Nucleus accumbens (tissue), 56 donors: ENCODE measurements around the gene HOXA13.

Experiments used
- DNase-seq, 56 donors: peaks; one replicate each; lab custom pipeline; 2025; lab: John Stamatoyannopoulos, UW

Gene HOXA13

DNA sequence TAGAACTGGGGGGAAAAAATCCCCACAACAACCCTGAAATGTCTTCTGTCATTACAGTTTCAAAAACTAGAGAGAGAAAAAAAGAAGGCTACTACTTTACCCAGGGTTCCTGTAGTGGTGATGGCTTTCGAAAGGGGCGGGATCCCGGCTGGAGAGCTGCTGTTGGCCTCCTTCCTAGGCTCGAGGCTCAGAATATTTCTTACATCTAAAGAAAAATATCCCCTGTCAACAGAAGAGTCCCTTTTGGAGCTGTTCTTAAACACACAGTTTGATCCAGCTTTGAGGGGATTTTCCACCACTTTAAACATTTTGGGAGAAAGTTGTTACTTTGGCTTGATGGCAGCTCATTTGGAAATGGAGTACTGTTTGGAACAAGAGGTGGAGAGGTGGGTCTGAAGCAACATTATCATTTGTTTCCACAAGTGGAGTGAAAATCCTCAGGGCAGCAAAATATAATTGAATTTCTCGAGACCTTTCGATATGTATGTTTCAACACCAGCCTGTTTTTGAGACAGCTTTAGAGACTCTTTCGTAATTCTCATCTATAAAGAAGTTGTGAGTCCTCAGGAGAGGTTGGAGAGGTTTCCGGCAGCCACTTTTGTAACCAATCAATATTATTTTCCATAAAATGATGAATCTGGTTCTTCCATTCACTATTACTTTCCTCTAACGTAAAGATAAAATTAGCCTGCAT is 5.1 kb downstream of the HOXA13 start:
- no peak for DNase-seq

GRCh38 chr7:27194002-27194352 is 5.9 kb downstream of the HOXA13 start:
- no peak for DNase-seq

DNA sequence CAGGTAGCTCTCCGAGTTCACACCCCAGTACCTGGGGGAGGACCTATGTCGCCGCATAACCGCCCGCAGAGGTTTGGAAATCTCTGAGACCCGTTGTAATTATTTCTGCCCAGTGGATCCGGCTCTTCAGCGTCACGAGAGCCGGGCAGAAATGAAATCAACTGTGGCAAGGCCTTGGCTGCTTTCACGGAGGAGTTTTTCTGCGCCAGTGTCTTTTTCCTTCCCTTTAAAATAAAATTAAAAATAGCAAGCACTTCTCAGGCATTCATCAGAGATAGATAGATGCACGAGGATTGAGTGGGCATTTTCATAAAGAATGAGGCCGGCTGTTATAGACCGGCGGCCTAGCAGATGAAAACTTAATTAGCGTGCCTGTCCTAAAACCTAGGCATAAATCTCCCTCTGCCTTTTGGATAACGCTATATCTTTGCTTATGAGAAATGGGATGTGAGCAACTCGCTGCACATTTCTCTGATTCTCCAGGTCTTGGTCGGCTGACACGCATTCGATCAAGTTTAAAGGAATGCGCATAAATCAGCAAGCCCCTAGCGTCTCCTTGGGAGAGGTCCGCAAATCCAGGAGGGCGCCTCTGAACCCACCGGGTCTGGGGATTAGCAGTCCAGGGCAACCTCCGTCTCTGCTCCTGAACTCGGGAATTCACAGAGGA is 6.4 kb downstream of the HOXA13 start:
- DNase-seq, result no peak

GRCh38 chr7:27192546-27193334 is 7.2 kb downstream of the HOXA13 start:
- DNase-seq, result no peak

- DNase-seq, result no peak
Observed at GRCh38 chr7:27191833-27192545, 7.9 kb downstream of the HOXA13 start.

DNA sequence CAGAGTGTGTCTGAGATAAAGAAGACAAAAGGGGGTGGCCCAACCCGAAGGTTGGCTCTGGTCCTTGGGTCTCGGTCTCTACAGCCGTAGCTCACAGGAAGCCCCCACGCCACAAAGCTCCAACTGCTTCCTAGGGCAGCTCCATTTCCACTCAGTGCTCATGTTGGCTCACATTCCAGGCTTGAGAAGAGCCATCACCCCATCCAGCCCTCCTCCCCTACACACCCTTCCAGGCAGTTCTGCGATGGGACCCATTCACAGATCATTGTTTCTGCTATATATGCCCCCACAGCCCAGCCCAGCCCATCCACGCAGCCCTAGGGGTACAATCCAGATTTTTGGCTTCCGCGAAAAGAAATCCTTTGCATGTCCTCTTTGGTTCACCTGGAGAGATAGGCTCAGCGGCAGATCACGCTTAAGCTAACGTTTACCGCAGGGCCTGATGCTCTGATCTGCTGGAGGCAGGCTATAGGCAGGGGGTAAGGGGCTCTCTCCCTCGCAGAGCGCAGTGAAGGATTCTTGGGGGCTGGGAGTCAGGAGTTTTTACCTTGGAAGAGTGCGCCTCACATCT is 8.6 kb downstream of the HOXA13 start:
- DNase-seq, result no peak

DNA sequence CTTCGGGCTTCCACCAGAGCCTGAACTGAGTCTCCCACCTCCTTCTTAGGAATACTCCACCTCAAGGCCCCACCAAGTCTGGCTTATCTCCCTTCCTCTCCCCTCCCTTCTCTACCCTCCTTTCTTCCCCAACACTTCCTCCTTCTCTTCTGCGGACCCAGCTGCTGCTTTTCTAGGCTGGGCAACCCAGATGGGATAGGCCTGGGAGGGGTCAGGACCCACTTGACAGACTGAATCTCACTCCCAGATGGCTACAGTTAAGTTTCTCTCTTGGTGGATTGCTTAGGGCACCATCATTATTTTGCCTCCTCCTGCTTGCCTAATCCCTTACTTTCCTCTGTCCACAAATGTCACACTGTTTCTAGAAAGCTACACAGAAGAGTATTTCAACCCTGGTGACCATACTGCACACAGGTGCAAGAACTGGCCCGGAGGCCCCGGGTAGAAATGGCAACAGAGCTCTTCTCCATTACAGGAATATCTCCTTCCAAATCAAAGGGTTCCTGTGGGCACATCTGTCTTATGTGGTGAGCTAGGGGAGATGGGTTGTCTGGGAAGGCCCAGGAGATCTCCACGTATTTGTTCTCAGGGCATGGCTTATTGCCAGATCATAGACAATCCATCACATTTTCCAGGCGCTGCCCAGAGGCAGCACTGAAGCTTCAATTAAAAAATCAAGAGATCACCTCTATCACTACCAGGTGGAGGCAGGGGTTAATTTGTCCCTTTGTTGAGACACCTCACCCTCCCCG is 9.7 kb downstream of the HOXA13 start:
- no peak for DNase-seq

GRCh38 chr7:27189295-27189996 is 10.4 kb downstream of the HOXA13 start:
- no peak for DNase-seq

- DNase-seq, result no peak
Observed at GRCh38 chr7:27188386-27189294, 11.3 kb downstream of the HOXA13 start.

DNA sequence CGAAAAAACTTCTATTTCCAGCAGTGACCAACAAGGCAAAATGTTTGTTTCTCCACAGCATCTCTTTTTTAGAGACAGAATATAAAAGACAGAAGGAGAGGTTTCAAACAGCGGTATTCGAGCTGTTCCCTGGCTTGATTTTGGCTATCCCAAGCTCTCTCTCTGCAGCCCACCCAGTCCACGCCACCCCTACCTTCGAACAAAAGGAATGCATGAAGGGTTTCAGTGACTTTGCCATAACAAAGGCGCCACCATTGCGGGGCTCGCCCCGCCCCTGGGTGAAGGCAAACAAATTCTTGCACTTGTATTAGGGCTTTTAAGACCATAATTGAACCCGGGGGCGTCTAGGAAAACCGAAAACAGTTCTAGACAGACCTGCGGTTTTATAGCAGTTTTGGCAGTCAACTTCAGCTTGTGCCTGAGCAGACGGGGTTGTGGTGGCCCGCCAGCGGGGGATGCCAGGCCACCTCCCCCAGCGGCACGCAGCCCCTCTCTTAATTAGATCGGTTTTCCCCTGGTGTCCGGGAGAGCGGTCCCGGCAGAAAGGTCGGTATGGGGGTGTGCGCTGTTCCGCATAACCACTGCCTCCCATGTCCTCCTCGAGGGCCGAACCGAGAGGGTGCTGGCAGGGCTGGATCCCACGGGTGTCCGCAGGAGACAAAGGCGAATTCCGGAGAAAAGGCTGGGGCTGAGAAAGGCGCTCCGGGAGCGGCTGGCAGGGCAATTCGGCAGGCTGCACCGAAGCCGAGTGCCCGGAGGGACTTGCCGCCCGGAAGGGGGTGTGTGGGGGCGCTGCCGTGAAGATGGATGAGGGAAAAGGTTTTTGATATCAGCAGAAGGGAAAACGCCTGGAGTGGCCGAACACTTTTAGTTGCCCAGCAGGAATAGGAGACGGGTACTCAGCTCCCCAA is 12.2 kb downstream of the HOXA13 start:
- no peak for DNase-seq

DNA sequence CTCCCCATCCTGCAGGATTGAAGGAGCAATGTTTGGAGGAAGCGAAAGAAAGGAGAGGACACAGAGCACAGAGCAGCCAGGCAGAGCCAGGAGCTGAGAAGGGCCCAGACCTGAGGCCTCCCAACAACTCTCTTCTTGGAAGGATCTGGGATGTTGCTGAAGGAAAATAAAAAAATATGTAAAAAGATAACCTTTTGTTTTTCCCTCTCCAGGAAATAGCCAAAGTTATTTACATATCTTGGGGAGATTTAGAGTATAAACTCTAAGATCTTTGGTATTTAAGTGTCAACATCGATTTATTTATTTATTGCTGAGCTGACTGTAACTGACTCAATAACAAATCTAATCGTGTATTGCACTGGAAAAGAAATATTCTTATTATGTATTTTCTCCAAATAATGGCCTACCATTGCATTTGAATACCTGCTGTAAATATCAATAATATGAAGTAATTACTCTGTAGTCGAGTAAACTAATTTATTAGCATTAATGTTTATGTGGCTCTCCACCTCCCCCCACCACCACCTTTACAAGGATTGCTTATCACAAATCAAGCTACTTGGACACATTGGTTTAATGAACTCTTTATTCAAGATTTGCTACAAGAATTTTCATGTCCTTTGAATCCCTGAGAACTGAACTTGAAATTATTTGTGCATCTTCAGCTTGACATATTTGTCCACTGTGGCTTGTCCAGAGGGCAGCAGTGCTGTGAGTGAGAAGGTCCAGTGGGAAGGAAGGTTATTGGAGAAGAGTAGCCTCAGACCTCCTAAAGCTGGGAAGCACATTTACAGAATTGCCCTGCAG is 13.0 kb downstream of the HOXA13 start:
- DNase-seq, result no peak

- no peak for DNase-seq
Observed at GRCh38 chr7:27185854-27186667, 13.8 kb downstream of the HOXA13 start.

- DNase-seq, result no peak
Observed at GRCh38 chr7:27185013-27185853, 14.7 kb downstream of the HOXA13 start, which contains the start of gene HOXA11. HOXA11 (minus strand) TSS chr7:27185232; CDS start chr7:27185144, 88 bp downstream.

DNA sequence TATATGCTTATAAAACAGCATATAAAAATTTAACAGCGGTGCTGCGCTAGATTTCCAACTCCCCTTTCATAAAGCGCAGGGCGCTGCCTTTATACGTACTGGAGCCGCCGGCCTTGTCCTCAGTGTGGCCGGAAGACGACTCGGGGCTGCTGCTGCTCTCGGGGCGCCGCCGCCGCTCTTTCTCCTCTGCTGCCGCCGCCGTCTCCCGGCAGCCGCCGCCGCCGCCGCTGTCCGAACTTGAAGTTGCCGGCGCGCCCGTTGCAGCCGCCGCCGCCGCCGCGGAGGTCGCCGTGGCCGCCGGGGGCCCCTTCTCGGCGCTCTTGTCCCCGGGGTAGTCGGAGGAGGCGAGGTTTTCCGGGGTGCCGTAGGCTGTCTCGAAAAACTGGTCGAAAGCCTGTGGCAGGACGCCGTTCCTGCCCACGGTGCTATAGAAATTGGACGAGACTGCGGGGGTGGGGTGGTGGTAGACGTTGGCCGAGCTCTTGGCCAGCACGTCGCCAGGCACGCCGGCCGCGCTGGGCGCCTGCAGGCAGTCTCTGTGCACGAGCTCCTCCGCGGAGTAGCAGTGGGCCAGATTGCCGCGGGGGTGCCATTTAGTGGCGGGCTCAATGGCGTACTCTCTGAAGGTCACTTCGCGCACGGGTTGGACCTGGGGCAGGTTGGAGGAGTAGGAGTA is 15.4 kb downstream of the HOXA13 start:
- DNase-seq, result no peak
